ENCODE data around the gene POMT1.

Gene POMT1

GRCh38 chr9:131476777-131477345 is 25.9 kb upstream of the POMT1 start:
- DNase-seq (ENCODE audit: low read depth): no peak

- no peak for DNase-seq (ENCODE audit: low read depth)
Observed at GRCh38 chr9:131477367-131477766, 25.4 kb upstream of the POMT1 start.

GRCh38 chr9:131477816-131478419 is 24.8 kb upstream of the POMT1 start:
- no peak for DNase-seq (ENCODE audit: low read depth)

GRCh38 chr9:131478421-131478868 is 24.3 kb upstream of the POMT1 start:
- DNase-seq (ENCODE audit: low read depth): peak; percentile 30

- DNase-seq (ENCODE audit: low read depth): no peak
Observed at GRCh38 chr9:131478911-131479310, 23.8 kb upstream of the POMT1 start.

GRCh38 chr9:131480258-131480657 is 22.5 kb upstream of the POMT1 start:
- DNase-seq (ENCODE audit: low read depth): no peak

GRCh38 chr9:131481441-131482342 is 21.0 kb upstream of the POMT1 start:
- DNase-seq (ENCODE audit: low read depth): no peak

- DNase-seq (ENCODE audit: low read depth): no peak
Observed at GRCh38 chr9:131482343-131483006, 20.2 kb upstream of the POMT1 start.

GRCh38 chr9:131483319-131484050 is 19.2 kb upstream of the POMT1 start:
- DNase-seq (ENCODE audit: low read depth): no peak

GRCh38 chr9:131484051-131484445 is 18.7 kb upstream of the POMT1 start:
- DNase-seq (ENCODE audit: low read depth): no peak

- no peak for DNase-seq (ENCODE audit: low read depth)
Observed at GRCh38 chr9:131484560-131485185, 18.0 kb upstream of the POMT1 start.

GRCh38 chr9:131485206-131485605 is 17.5 kb upstream of the POMT1 start:
- DNase-seq (ENCODE audit: low read depth): no peak

- no peak for DNase-seq (ENCODE audit: low read depth)
Observed at GRCh38 chr9:131485728-131486422, 16.8 kb upstream of the POMT1 start.

GRCh38 chr9:131487001-131487400 is 15.7 kb upstream of the POMT1 start:
- no peak for DNase-seq (ENCODE audit: low read depth)

GRCh38 chr9:131487621-131488031 is 15.1 kb upstream of the POMT1 start:
- no peak for DNase-seq (ENCODE audit: low read depth)

- DNase-seq (ENCODE audit: low read depth): no peak
Observed at GRCh38 chr9:131490514-131490913, 12.2 kb upstream of the POMT1 start.

- no peak for DNase-seq (ENCODE audit: low read depth)
Observed at GRCh38 chr9:131491001-131491710, 11.6 kb upstream of the POMT1 start.

- no peak for DNase-seq (ENCODE audit: low read depth)
Observed at GRCh38 chr9:131492070-131492469, 10.6 kb upstream of the POMT1 start.

GRCh38 chr9:131494296-131494870 is 8.3 kb upstream of the POMT1 start:
- no peak for DNase-seq (ENCODE audit: low read depth)

- DNase-seq (ENCODE audit: low read depth): no peak
Observed at GRCh38 chr9:131495785-131496184, 6.9 kb upstream of the POMT1 start.

Measured in activated T-helper 1 cell treated with Interleukin-2 at 50 U/mL for 16 hours (primary cell).